Tibial artery (tissue), 4 donors: ENCODE results near the gene APBA2.

ENCODE experiments used
- DNase-seq, 2 donors: peaks; one replicate each; pipeline ENCODE4 v3.0.0-alpha.2; 2019
- H3K27ac ChIP-seq, 2 donors: fragments of 200-600 bp; sonication (generic) in 1 of 2; 1 replicate in 1 of 2; 2 replicates in 1 of 2; pipeline ENCODE4 v1.5.1; 2018 to 2019; ENCODE audit warnings: mild to moderate bottlenecking in 1 of 2
- H3K27me3 ChIP-seq, 2 donors: fragments of 200-600 bp; sonication (generic) in 1 of 2; one replicate each; pipeline versions ENCODE4 v1.5.1 to v1.6.0; 2016 to 2019
- H3K36me3 ChIP-seq, 3 donors: fragments of 200-600 bp; sonication (generic) in 2 of 3; one replicate each; pipeline ENCODE4 v1.5.1; 2016 to 2019; ENCODE audit warnings: mild to moderate bottlenecking in 2 of 3
- H3K4me1 ChIP-seq, 4 donors: fragments of 200-600 bp; sonication (generic) in 2 of 4; 1 replicate in 3 of 4; 2 replicates in 1 of 4; pipeline ENCODE4 v1.5.1; 2016 to 2019
- H3K4me3 ChIP-seq, 2 donors: fragments of 200-600 bp; sonication (generic) in 1 of 2; 1 replicate in 1 of 2; 2 replicates in 1 of 2; pipeline ENCODE4 v1.5.1; 2018 to 2019; ENCODE audit warnings: mild to moderate bottlenecking in 2 of 2
- H3K9me3 ChIP-seq, 3 donors: fragments of 200-600 bp; sonication (generic) in 1 of 3; one replicate each; pipeline ENCODE4 v1.5.1; 2016 to 2019
- CTCF ChIP-seq, 2 experiments: fragments of 200-600 bp in 1 of 2; fragments of 450-650 bp in 1 of 2; IDR thresholded peaks; one replicate each; pipeline ENCODE4 v1.5.1; 2017 to 2019; ENCODE audit warnings: antibody characterized with exemption in 2 of 2, mild to moderate bottlenecking in 1 of 2, moderate library complexity in 1 of 2
- intact Hi-C: fragments of 100-400 bp; cut with DNase I; formaldehyde crosslinking; loops from one replicate; pipeline ENCODE4 v1.15.0; 2023; ENCODE audit warnings: low total_unique reads

APBA2 gene

GRCh38 chr15:28875461-28876000 is 10.2 kb upstream of the APBA2 start:
- intact Hi-C loops = no loop called here
- TF ChIP-seq CTCF (IDR thresholded peaks at IDR 0.05) = no peak

GRCh38 chr15:28876131-28876844 is 9.5 kb upstream of the APBA2 start:
- intact Hi-C loops = no loop called here
- no peak for TF ChIP-seq CTCF (IDR thresholded peaks at IDR 0.05)
- no peak overlapping the region for H3K27ac ChIP-seq

More at GRCh38 chr15:28875461-28876000, 10.2 kb upstream of the APBA2 start:
- Histone ChIP-seq H3K4me1 (no peaks in the 10 kb centered on the region), H3K36me3 (no peaks in the 10 kb centered on the region), H3K4me3 (no peak overlapping the region), H3K27ac (no peak overlapping the region), H3K9me3 (peaks cover 0 to 4% (median 0%) of the 10 kb centered on the region in 3 donors), H3K27me3 (no peaks in the 10 kb centered on the region)
- DNase-seq = no peak

GRCh38 chr15:28876845-28877185 is 9.0 kb upstream of the APBA2 start:
- Histone ChIP-seq H3K27ac (no peak overlapping the region), H3K9me3 (peaks cover 0 to 4% (median 0%) of the 10 kb centered on the region in 3 donors), H3K36me3 (no peaks in the 10 kb centered on the region), H3K27me3 (no peaks in the 10 kb centered on the region), H3K4me1 (no peaks in the 10 kb centered on the region), H3K4me3 (no peak overlapping the region)
- intact Hi-C loops = no loop called here
- DNase-seq = no peak
- TF ChIP-seq CTCF (IDR thresholded peaks at IDR 0.05) = no peak

More at GRCh38 chr15:28876131-28876844, 9.5 kb upstream of the APBA2 start:
- no peaks in the 10 kb centered on the region for H3K36me3 ChIP-seq
- H3K9me3 ChIP-seq = peaks cover 0 to 4% (median 0%) of the 10 kb centered on the region in 3 donors
- no peaks in the 10 kb centered on the region for H3K27me3 ChIP-seq
- H3K4me3 ChIP-seq = no peak overlapping the region
- H3K4me1 ChIP-seq = no peaks in the 10 kb centered on the region
- no peak for DNase-seq

GRCh38 chr15:28878209-28878608 is 7.6 kb upstream of the APBA2 start:
- intact Hi-C loops = no loop called here
- no peaks in the 10 kb centered on the region for H3K9me3 ChIP-seq
- H3K4me1 ChIP-seq = no peaks in the 10 kb centered on the region
- no peak for TF ChIP-seq CTCF (IDR thresholded peaks at IDR 0.05)
- H3K27ac ChIP-seq = no peak overlapping the region
- no peaks in the 10 kb centered on the region for H3K36me3 ChIP-seq
- H3K27me3 ChIP-seq = no peaks in the 10 kb centered on the region
- no peak for DNase-seq
- no peak overlapping the region for H3K4me3 ChIP-seq

- Histone ChIP-seq H3K27me3 (peaks cover 0 to 2% of the 10 kb centered on the region in 2 donors), H3K4me3 (no peak overlapping the region), H3K36me3 (no peaks in the 10 kb centered on the region), H3K4me1 (no peaks in the 10 kb centered on the region), H3K9me3 (no peaks in the 10 kb centered on the region), H3K27ac (no peak overlapping the region)
- TF ChIP-seq CTCF (IDR thresholded peaks at IDR 0.05) = no peak
- intact Hi-C loops = no loop called here
- no peak for DNase-seq
These were observed 6.2 kb upstream of the APBA2 start for GRCh38 chr15:28879551-28879950.
